Measurements from ENCODE around the gene ABI2.

- TF ChIP-seq CTCF (IDR thresholded peaks at IDR 0.05): no peak
- no peak for TF ChIP-seq ZFX (IDR thresholded peaks at IDR 0.05; ENCODE audit: borderline replicate concordance)
These were observed 116.5 kb downstream of the ABI2 start for GRCh38 chr2:203444738-203445137.
